ENCODE data around the gene LPGAT1. TPM values are rescaled to one million over a fixed set of nuclear protein-coding genes. Genes with fewer than 3 reads are reported as not detected.

Gene LPGAT1
- total RNA-seq, 1 donor from 2014 or later, result 73.2 TPM

- peaks cover 2% of the 10 kb centered on the region for H3K9me3 Mint-ChIP-seq (ENCODE audit: unreplicated experiment)
- TF ChIP-seq, protein P1, sequence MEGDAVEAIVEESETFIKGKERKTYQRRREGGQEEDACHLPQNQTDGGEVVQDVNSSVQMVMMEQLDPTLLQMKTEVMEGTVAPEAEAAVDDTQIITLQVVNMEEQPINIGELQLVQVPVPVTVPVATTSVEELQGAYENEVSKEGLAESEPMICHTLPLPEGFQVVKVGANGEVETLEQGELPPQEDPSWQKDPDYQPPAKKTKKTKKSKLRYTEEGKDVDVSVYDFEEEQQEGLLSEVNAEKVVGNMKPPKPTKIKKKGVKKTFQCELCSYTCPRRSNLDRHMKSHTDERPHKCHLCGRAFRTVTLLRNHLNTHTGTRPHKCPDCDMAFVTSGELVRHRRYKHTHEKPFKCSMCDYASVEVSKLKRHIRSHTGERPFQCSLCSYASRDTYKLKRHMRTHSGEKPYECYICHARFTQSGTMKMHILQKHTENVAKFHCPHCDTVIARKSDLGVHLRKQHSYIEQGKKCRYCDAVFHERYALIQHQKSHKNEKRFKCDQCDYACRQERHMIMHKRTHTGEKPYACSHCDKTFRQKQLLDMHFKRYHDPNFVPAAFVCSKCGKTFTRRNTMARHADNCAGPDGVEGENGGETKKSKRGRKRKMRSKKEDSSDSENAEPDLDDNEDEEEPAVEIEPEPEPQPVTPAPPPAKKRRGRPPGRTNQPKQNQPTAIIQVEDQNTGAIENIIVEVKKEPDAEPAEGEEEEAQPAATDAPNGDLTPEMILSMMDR (IDR thresholded peaks at IDR 0.05; ENCODE audit: partially characterized antibody, unreplicated experiment), result no peak
- H3K27me3 Mint-ChIP-seq (ENCODE audit: unreplicated experiment), result peaks cover 3% of the 10 kb centered on the region
- peaks cover 8% of the 10 kb centered on the region for H3K36me3 Mint-ChIP-seq (ENCODE audit: unreplicated experiment)
- no peak overlapping the region for H3K4me3 Mint-ChIP-seq (ENCODE audit: unreplicated experiment)
- H3K27ac Mint-ChIP-seq (ENCODE audit: unreplicated experiment), result no peak overlapping the region
- H3K4me1 Mint-ChIP-seq (ENCODE audit: low read depth, unreplicated experiment), result peaks cover 5% of the 10 kb centered on the region
- DNase-seq, result no peak
These were observed 69.2 kb downstream of the LPGAT1 start for GRCh38 chr1:211761400-211761799.

DNA sequence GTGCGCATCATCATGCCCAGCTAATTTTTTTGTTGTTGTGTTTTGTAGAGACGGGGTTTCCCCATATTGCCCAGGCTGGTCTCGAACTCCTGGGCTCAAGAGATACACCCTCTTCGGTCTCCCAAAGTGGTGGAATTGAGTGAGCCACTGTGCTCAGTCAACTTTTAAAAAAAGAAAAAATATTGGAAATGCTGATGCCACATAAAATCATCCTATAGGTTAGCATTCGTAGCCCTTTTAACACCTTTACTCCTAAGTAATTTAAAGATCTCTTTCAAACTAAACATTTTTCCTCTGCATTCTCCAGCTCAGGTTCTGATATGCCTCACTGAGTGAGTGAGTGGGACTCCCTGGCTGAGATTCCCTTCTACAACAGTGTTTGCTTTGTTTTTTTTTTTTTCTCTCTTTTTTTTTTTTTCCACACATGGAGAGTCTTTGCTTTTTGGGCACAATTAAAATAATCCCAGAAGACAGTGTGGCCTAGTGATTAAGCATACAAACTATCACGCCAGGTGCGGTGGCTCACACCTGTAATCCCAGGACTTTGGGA is 74.0 kb downstream of the LPGAT1 start:
- H3K27me3 Mint-ChIP-seq (ENCODE audit: unreplicated experiment), result peaks cover 3% of the 10 kb centered on the region
- no peak overlapping the region for H3K27ac Mint-ChIP-seq (ENCODE audit: unreplicated experiment)
- TF ChIP-seq, protein P1 (IDR thresholded peaks at IDR 0.05; ENCODE audit: partially characterized antibody, unreplicated experiment), result no peak
- no peak overlapping the region for H3K4me3 Mint-ChIP-seq (ENCODE audit: unreplicated experiment)
- DNase-seq, result no peak
- no peaks in the 10 kb centered on the region for H3K9me3 Mint-ChIP-seq (ENCODE audit: unreplicated experiment)
- H3K4me1 Mint-ChIP-seq (ENCODE audit: low read depth, unreplicated experiment), result peaks cover 7% of the 10 kb centered on the region
- peaks cover 8% of the 10 kb centered on the region for H3K36me3 Mint-ChIP-seq (ENCODE audit: unreplicated experiment)

- Mint-ChIP-seq H3K4me3 (ENCODE audit: unreplicated experiment) (no peak overlapping the region), H3K27ac (ENCODE audit: unreplicated experiment) (no peak overlapping the region)
These were observed 76.8 kb downstream of the LPGAT1 start for GRCh38 chr1:211753649-211754251.

GRCh38 chr1:211752951-211753486 is 77.5 kb downstream of the LPGAT1 start:
- peaks cover 14% of the 10 kb centered on the region for H3K36me3 Mint-ChIP-seq (ENCODE audit: unreplicated experiment)
- H3K27me3 Mint-ChIP-seq (ENCODE audit: unreplicated experiment), result peaks cover 3% of the 10 kb centered on the region
- no peak overlapping the region for H3K4me3 Mint-ChIP-seq (ENCODE audit: unreplicated experiment)
- peaks cover 12% of the 10 kb centered on the region for H3K4me1 Mint-ChIP-seq (ENCODE audit: low read depth, unreplicated experiment)
- TF ChIP-seq, protein P1 (IDR thresholded peaks at IDR 0.05; ENCODE audit: partially characterized antibody, unreplicated experiment), result no peak
- H3K9me3 Mint-ChIP-seq (ENCODE audit: unreplicated experiment), result no peaks in the 10 kb centered on the region
- H3K27ac Mint-ChIP-seq (ENCODE audit: unreplicated experiment), result no peak overlapping the region
- DNase-seq, result no peak

More at GRCh38 chr1:211753649-211754251, 76.8 kb downstream of the LPGAT1 start:
- Mint-ChIP-seq H3K4me1 (ENCODE audit: low read depth, unreplicated experiment) (peaks cover 12% of the 10 kb centered on the region), H3K36me3 (ENCODE audit: unreplicated experiment) (peaks cover 14% of the 10 kb centered on the region), H3K27me3 (ENCODE audit: unreplicated experiment) (peaks cover 3% of the 10 kb centered on the region), H3K9me3 (ENCODE audit: unreplicated experiment) (no peaks in the 10 kb centered on the region)
- no peak for DNase-seq
- TF ChIP-seq, protein P1 (IDR thresholded peaks at IDR 0.05; ENCODE audit: partially characterized antibody, unreplicated experiment), result no peak

DNA sequence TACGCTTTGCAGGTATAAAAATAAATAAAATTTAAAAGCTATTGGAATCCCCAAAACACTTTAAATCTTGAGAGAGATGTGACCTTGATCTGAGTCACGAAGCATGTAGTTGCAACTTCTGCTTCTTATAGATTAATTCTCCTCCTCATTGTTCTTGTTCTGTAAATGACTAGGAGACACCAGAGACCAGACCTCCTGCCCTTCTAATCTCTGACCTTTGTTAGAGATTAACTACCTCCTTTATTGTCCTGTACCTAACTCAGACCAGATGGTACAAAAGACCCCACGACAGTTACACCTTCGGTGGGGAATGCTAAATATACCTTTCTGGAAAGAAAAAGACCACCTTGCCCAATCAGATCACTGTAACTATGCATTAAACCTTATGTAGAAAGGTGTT is 78.2 kb downstream of the LPGAT1 start:
- TF ChIP-seq, protein P1 (IDR thresholded peaks at IDR 0.05; ENCODE audit: partially characterized antibody, unreplicated experiment), result no peak
- Mint-ChIP-seq H3K36me3 (ENCODE audit: unreplicated experiment) (peaks cover 7% of the 10 kb centered on the region), H3K27ac (ENCODE audit: unreplicated experiment) (no peak overlapping the region)

More for the DNA sequence above, 78.2 kb downstream of the LPGAT1 start:
- Mint-ChIP-seq H3K4me3 (ENCODE audit: unreplicated experiment) (no peak overlapping the region), H3K4me1 (ENCODE audit: low read depth, unreplicated experiment) (peaks cover 12% of the 10 kb centered on the region), H3K27me3 (ENCODE audit: unreplicated experiment) (peaks cover 3% of the 10 kb centered on the region), H3K9me3 (ENCODE audit: unreplicated experiment) (no peaks in the 10 kb centered on the region)
- no peak for DNase-seq

All from glutamatergic neuron (in vitro differentiated cells).